HG02884 (cell line): ENCODE data around the gene ADAMTSL1.

Experiments
- ATAC-seq: cut with Tn5 transposase; IDR thresholded peaks from one replicate; pipeline ENCODE4 v1.9.1; 2021; ENCODE audit warnings: mild to moderate bottlenecking, moderate library complexity; ENCODE audit not compliant: unreplicated experiment

Gene ADAMTSL1

GRCh38 chr9:18759827-18760226 is 285.9 kb downstream of the ADAMTSL1 start:
- no peak for ATAC-seq

- no peak for ATAC-seq
These were observed 287.9 kb downstream of the ADAMTSL1 start for GRCh38 chr9:18761742-18762300.

GRCh38 chr9:18766989-18767550 is 293.1 kb downstream of the ADAMTSL1 start:
- no peak for ATAC-seq

- peak; percentile 90 for ATAC-seq
These were observed 295.1 kb downstream of the ADAMTSL1 start for GRCh38 chr9:18768951-18769622.

- no peak for ATAC-seq
These were observed 296.4 kb downstream of the ADAMTSL1 start for GRCh38 chr9:18770131-18770908.

- no peak for ATAC-seq
These were observed 297.1 kb downstream of the ADAMTSL1 start for GRCh38 chr9:18771011-18771410.

- no peak for ATAC-seq
These were observed 297.8 kb downstream of the ADAMTSL1 start for GRCh38 chr9:18771763-18772162.

- ATAC-seq: no peak
These were observed 301.3 kb downstream of the ADAMTSL1 start for GRCh38 chr9:18775241-18775640.

GRCh38 chr9:18775930-18776329 is 302.0 kb downstream of the ADAMTSL1 start:
- ATAC-seq: no peak

- no peak for ATAC-seq
These were observed 303.2 kb downstream of the ADAMTSL1 start for GRCh38 chr9:18776836-18777820.

GRCh38 chr9:18778147-18778546 is 304.2 kb downstream of the ADAMTSL1 start:
- no peak for ATAC-seq

- ATAC-seq: no peak
These were observed 304.9 kb downstream of the ADAMTSL1 start for GRCh38 chr9:18778846-18779245.

- no peak for ATAC-seq
These were observed 310.0 kb downstream of the ADAMTSL1 start for GRCh38 chr9:18783909-18784308.

GRCh38 chr9:18785604-18786003 is 311.7 kb downstream of the ADAMTSL1 start:
- no peak for ATAC-seq

- no peak for ATAC-seq
These were observed 312.2 kb downstream of the ADAMTSL1 start for GRCh38 chr9:18786196-18786595.

- ATAC-seq: no peak
These were observed 313.1 kb downstream of the ADAMTSL1 start for GRCh38 chr9:18786911-18787650.

GRCh38 chr9:18788256-18788655 is 314.3 kb downstream of the ADAMTSL1 start:
- no peak for ATAC-seq

- ATAC-seq: no peak
These were observed 317.1 kb downstream of the ADAMTSL1 start for GRCh38 chr9:18791074-18791473.

GRCh38 chr9:18793122-18793521 is 319.2 kb downstream of the ADAMTSL1 start:
- no peak for ATAC-seq
